GM12878 (cell line): ENCODE results near the gene FDX2. TPM values are rescaled to one million over a fixed set of nuclear protein-coding genes. Genes with fewer than 3 reads are reported as not detected.

Experiments
- CBFB ChIP-seq: IDR thresholded peaks from 2 replicates; pipeline ENCODE4 v1.6.1; 2016; ENCODE audit warnings: antibody characterized with exemption, low read depth
- CTCF ChIP-seq, 3 experiments: IDR thresholded peaks in 2 of 3; conservative IDR thresholded peaks in 1 of 3; 2 replicates each; pipeline ENCODE4 v1.5.1; 2011; ENCODE audit warnings: low read depth in 3 of 3, low read length in 3 of 3, mild to moderate bottlenecking in 3 of 3, control low read depth in 2 of 3, moderate library complexity in 2 of 3, inconsistent platforms in 1 of 3, mixed read lengths in 1 of 3; ENCODE audit not compliant: control insufficient read depth in 2 of 3, insufficient read depth in 1 of 3; ENCODE audit errors: extremely low read depth in 1 of 3
- CUX1 ChIP-seq: IDR thresholded peaks from 2 replicates; pipeline ENCODE4 v1.6.1; 2012; ENCODE audit warnings: improper control_type of control experiment, low read depth, low read length; ENCODE audit not compliant: insufficient replicate concordance
- HDGF ChIP-seq: fragments of 450-650 bp; IDR thresholded peaks from 2 replicates; pipeline ENCODE4 v1.6.1; 2016; ENCODE audit warnings: antibody characterized with exemption
- NR2F1 ChIP-seq: fragments of 450-650 bp; conservative IDR thresholded peaks from 2 replicates; pipeline ENCODE4 v1.6.1; 2017; ENCODE audit warnings: mild to moderate bottlenecking
- PML ChIP-seq: IDR thresholded peaks from 2 replicates; pipeline ENCODE4 v1.6.1; 2012; ENCODE audit warnings: low read length, inconsistent platforms
- SREBF1 ChIP-seq: IDR thresholded peaks from 2 replicates; pipeline ENCODE4 v1.6.1; 2012; ENCODE audit warnings: mild to moderate bottlenecking, low read length
- TCF3 ChIP-seq: IDR thresholded peaks from 2 replicates; pipeline ENCODE4 v1.6.1; 2012; ENCODE audit warnings: low read depth, mild to moderate bottlenecking, low read length, borderline replicate concordance; ENCODE audit not compliant: insufficient read depth
- polyA plus RNA-seq, 11 experiments: library from polyadenylated mRNA; depleted of rRNA in 4 of 11; unstranded in 6 of 11; stranded (reverse) in 5 of 11; fragments of >200 nt; fragmentation: Nextera tagmentation in 4 of 11; fragmentation: Illumina TruSeq in 1 of 11; extraction: Ambion mirVana in 4 of 11; extraction: Trizol in 1 of 11; gene quantifications; 1 replicate in 1 of 11; 2 replicates in 10 of 11; pipeline versions ENCODE4 v1.2.1 to v1.2.3, GENCODE V29; 2011 to 2016; ENCODE audit warnings: inconsistent platforms in 2 of 11, missing spikeins in 2 of 11, low read depth in 1 of 11
- total RNA-seq, 4 experiments: library from RNA; depleted of rRNA in 3 of 4; stranded (reverse); fragments of >200 nt in 3 of 4; fragmentation: Illumina TruSeq in 1 of 4; extraction: Trizol in 1 of 4; gene quantifications; 2 replicates each; pipeline versions ENCODE4 v1.2.1 to v1.2.3, GENCODE V29; 2013 to 2021
- TF ChIP-seq, protein P1 (sequence below): fragments of 450-650 bp; IDR thresholded peaks from 2 replicates; pipeline ENCODE4 v1.6.1; 2016; ENCODE audit warnings: mild to moderate bottlenecking, moderate library complexity, borderline replicate concordance
- TF ChIP-seq, protein P2 (sequence below): fragments of 450-650 bp; IDR thresholded peaks from 2 replicates; pipeline ENCODE4 v1.6.1; 2017; ENCODE audit warnings: low read depth, mild to moderate bottlenecking, moderate library complexity
- TF ChIP-seq, protein P3 (sequence below): IDR thresholded peaks from 2 replicates; pipeline ENCODE4 v1.6.1; 2012; ENCODE audit warnings: low read depth, low read length, improper control_type of control experiment

Gene FDX2
- total and polyA plus RNA-seq, 10 of the 15 experiments (the other 5 are each of a cell fraction or from before 2014, with no cell fraction given): 1.4 to 50.4 (median 24.7) TPM

- TF ChIP-seq TCF3 (0 out of 2 replicates have a peak, but pooled peaks have one; percentile 0), SREBF1 (peak; percentile 92), CBFB (peak; percentile 72), PML (peak; percentile 92; the same call in 1 of the 2 replicates), CUX1 (no peak), HDGF (0 out of 2 replicates have a peak, but pooled peaks have one; percentile 54), NR2F1 (peak; percentile 39; the same call in 1 of the 2 replicates), CTCF (IDR thresholded peaks at IDR 0.05 in 2 of 3, conservative IDR thresholded peaks at IDR 0.05 in 1 of 3; ENCODE audit: control insufficient read depth in 2 of 3, extremely low read depth in 1 of 3, insufficient read depth in 1 of 3, low read depth in 3 of 3, low read length in 3 of 3) (no peak)
- TF ChIP-seq, protein P1, sequence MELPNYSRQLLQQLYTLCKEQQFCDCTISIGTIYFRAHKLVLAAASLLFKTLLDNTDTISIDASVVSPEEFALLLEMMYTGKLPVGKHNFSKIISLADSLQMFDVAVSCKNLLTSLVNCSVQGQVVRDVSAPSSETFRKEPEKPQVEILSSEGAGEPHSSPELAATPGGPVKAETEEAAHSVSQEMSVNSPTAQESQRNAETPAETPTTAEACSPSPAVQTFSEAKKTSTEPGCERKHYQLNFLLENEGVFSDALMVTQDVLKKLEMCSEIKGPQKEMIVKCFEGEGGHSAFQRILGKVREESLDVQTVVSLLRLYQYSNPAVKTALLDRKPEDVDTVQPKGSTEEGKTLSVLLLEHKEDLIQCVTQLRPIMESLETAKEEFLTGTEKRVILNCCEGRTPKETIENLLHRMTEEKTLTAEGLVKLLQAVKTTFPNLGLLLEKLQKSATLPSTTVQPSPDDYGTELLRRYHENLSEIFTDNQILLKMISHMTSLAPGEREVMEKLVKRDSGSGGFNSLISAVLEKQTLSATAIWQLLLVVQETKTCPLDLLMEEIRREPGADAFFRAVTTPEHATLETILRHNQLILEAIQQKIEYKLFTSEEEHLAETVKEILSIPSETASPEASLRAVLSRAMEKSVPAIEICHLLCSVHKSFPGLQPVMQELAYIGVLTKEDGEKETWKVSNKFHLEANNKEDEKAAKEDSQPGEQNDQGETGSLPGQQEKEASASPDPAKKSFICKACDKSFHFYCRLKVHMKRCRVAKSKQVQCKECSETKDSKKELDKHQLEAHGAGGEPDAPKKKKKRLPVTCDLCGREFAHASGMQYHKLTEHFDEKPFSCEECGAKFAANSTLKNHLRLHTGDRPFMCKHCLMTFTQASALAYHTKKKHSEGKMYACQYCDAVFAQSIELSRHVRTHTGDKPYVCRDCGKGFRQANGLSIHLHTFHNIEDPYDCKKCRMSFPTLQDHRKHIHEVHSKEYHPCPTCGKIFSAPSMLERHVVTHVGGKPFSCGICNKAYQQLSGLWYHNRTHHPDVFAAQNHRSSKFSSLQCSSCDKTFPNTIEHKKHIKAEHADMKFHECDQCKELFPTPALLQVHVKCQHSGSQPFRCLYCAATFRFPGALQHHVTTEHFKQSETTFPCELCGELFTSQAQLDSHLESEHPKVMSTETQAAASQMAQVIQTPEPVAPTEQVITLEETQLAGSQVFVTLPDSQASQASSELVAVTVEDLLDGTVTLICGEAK: peak; percentile 51; the same call in 1 of the 2 replicates
- TF ChIP-seq, protein P2, sequence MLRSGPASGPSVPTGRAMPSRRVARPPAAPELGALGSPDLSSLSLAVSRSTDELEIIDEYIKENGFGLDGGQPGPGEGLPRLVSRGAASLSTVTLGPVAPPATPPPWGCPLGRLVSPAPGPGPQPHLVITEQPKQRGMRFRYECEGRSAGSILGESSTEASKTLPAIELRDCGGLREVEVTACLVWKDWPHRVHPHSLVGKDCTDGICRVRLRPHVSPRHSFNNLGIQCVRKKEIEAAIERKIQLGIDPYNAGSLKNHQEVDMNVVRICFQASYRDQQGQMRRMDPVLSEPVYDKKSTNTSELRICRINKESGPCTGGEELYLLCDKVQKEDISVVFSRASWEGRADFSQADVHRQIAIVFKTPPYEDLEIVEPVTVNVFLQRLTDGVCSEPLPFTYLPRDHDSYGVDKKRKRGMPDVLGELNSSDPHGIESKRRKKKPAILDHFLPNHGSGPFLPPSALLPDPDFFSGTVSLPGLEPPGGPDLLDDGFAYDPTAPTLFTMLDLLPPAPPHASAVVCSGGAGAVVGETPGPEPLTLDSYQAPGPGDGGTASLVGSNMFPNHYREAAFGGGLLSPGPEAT: peak; percentile 98
- TF ChIP-seq, protein P3, sequence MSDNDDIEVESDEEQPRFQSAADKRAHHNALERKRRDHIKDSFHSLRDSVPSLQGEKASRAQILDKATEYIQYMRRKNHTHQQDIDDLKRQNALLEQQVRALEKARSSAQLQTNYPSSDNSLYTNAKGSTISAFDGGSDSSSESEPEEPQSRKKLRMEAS: peak; percentile 62; the same call in 1 of the 2 replicates
Observed at GRCh38 chr19:10332965-10333757, 17.3 kb upstream of the FDX2 start, which contains the start of gene RAVER1 (continued).
